HEK293 (cell line): ENCODE data around the gene KRT73.

ENCODE experiments used
- CTCF ChIA-PET: fragments of 350-600 bp; formaldehyde crosslinking; extraction: SDS; loops from one replicate; lab custom pipeline; 2021; ENCODE audit warnings: antibody characterized with exemption; lab: Yijun Ruan, JAX
- POLR2A ChIA-PET: fragments of 300-600 bp; formaldehyde crosslinking; extraction: SDS; loops from one replicate; lab custom pipeline; 2020; ENCODE audit warnings: antibody characterized with exemption, inconsistent platforms; lab: Yijun Ruan, JAX
- H3K27ac ChIP-seq: fragments of 200-500 bp; sonication (Bioruptor generic); 2 replicates; pipeline ENCODE4 v1.5.1; 2014; ENCODE audit warnings: low read depth, low read length, control low read depth, inconsistent platforms; ENCODE audit errors: extremely low read depth
- H3K36me3 ChIP-seq, 2 experiments: fragments of 200-500 bp in 1 of 2; sonication (Bioruptor generic) in 1 of 2; 1 replicate in 1 of 2; 2 replicates in 1 of 2; pipeline ENCODE4 v1.5.1; 2014 to 2017; ENCODE audit warnings: inconsistent platforms in 2 of 2, low read length in 2 of 2; ENCODE audit not compliant: control insufficient read depth in 2 of 2, insufficient read depth in 1 of 2
- H3K4me1 ChIP-seq: fragments of 200-500 bp; sonication (Bioruptor generic); 2 replicates; pipeline ENCODE4 v1.5.1; 2014; ENCODE audit warnings: mild to moderate bottlenecking, low read length, inconsistent platforms; ENCODE audit not compliant: control insufficient read depth, insufficient read depth
- H3K4me3 ChIP-seq: 2 replicates; pipeline ENCODE4 v1.5.1; 2011; ENCODE audit warnings: low read depth, mild to moderate bottlenecking, control low read depth, low read length, moderate library complexity
- H3K9me3 ChIP-seq: fragments of 200-500 bp; sonication (Bioruptor generic); 2 replicates; pipeline ENCODE4 v1.5.1; 2014; ENCODE audit warnings: low read depth, low read length, inconsistent platforms; ENCODE audit not compliant: control insufficient read depth, insufficient read depth
- GFI1B ChIP-seq: fragments of 450-650 bp; formaldehyde crosslinking; IDR thresholded peaks from 2 replicates; pipeline ENCODE4 v1.5.1; 2016; ENCODE audit warnings: missing biosample characterization, missing genetic modification characterization
- HOXD13 ChIP-seq: sonication (generic); formaldehyde crosslinking; IDR thresholded peaks from 2 replicates; pipeline ENCODE4 v1.8.0; 2022; ENCODE audit warnings: missing genetic modification reagents, borderline replicate concordance
- KLF16 ChIP-seq: fragments of 450-650 bp; formaldehyde crosslinking; IDR thresholded peaks from 2 replicates; pipeline ENCODE4 v1.5.1; 2017; ENCODE audit warnings: missing biosample characterization, missing genetic modification characterization
- ZBTB7A ChIP-seq: fragments of 450-650 bp; formaldehyde crosslinking; IDR thresholded peaks from 2 replicates; pipeline ENCODE4 v1.5.1; 2016; ENCODE audit warnings: low read depth, missing biosample characterization, missing genetic modification characterization
- ZFHX2 ChIP-seq: fragments of 450-650 bp; formaldehyde crosslinking; conservative IDR thresholded peaks from 2 replicates; pipeline ENCODE4 v1.5.1; 2016; ENCODE audit warnings: missing biosample characterization, missing genetic modification characterization
- ZFP41 ChIP-seq: fragments of 450-650 bp; formaldehyde crosslinking; IDR thresholded peaks from 2 replicates; pipeline ENCODE4 v1.5.1; 2016; ENCODE audit warnings: missing biosample characterization, missing genetic modification characterization, borderline replicate concordance
- ZNF10 ChIP-seq: fragments of 450-650 bp; formaldehyde crosslinking; IDR thresholded peaks from 2 replicates; pipeline ENCODE4 v1.5.1; 2017; ENCODE audit warnings: missing biosample characterization, missing genetic modification characterization
- ZNF133 ChIP-seq: fragments of 450-650 bp; formaldehyde crosslinking; IDR thresholded peaks from 2 replicates; pipeline ENCODE4 v1.5.1; 2016; ENCODE audit warnings: missing biosample characterization, missing genetic modification characterization
- ZNF138 ChIP-seq: fragments of 450-650 bp; formaldehyde crosslinking; IDR thresholded peaks from 2 replicates; pipeline ENCODE4 v1.5.1; 2016; ENCODE audit warnings: missing biosample characterization, missing genetic modification characterization, borderline replicate concordance
- ZNF140 ChIP-seq: fragments of 450-650 bp; formaldehyde crosslinking; IDR thresholded peaks from 2 replicates; pipeline ENCODE4 v1.5.1; 2016; ENCODE audit warnings: missing biosample characterization, missing genetic modification characterization
- ZNF146 ChIP-seq: fragments of 450-650 bp; formaldehyde crosslinking; IDR thresholded peaks from 2 replicates; pipeline ENCODE4 v1.5.1; 2016; ENCODE audit warnings: missing biosample characterization, missing genetic modification characterization
- ZNF169 ChIP-seq: fragments of 450-650 bp; formaldehyde crosslinking; IDR thresholded peaks from 2 replicates; pipeline ENCODE4 v1.5.1; 2016; ENCODE audit warnings: missing biosample characterization, missing genetic modification characterization
- ZNF416 ChIP-seq: fragments of 450-650 bp; formaldehyde crosslinking; IDR thresholded peaks from 2 replicates; pipeline ENCODE4 v1.5.1; 2016; ENCODE audit warnings: missing biosample characterization, missing genetic modification characterization
- ZNF514 ChIP-seq: fragments of 450-650 bp; formaldehyde crosslinking; IDR thresholded peaks from 2 replicates; pipeline ENCODE4 v1.5.1; 2016; ENCODE audit warnings: missing biosample characterization, missing genetic modification characterization
- ZNF521 ChIP-seq: fragments of 450-650 bp; formaldehyde crosslinking; IDR thresholded peaks from 2 replicates; pipeline ENCODE4 v1.5.1; 2017; ENCODE audit warnings: missing biosample characterization, mild to moderate bottlenecking, missing genetic modification characterization
- ZNF560 ChIP-seq: fragments of 450-650 bp; formaldehyde crosslinking; IDR thresholded peaks from 2 replicates; pipeline ENCODE4 v1.5.1; 2017; ENCODE audit warnings: missing biosample characterization, missing genetic modification characterization, borderline replicate concordance
- ZNF585B ChIP-seq: fragments of 450-650 bp; formaldehyde crosslinking; IDR thresholded peaks from 2 replicates; pipeline ENCODE4 v1.5.1; 2016; ENCODE audit warnings: missing biosample characterization, missing genetic modification characterization
- ZNF596 ChIP-seq: fragments of 450-650 bp; IDR thresholded peaks from 2 replicates; pipeline ENCODE4 v1.5.0; 2018; ENCODE audit warnings: missing biosample characterization, mild to moderate bottlenecking, missing genetic modification characterization, moderate library complexity
- ZNF600 ChIP-seq: fragments of 450-650 bp; formaldehyde crosslinking; IDR thresholded peaks from 2 replicates; pipeline ENCODE4 v1.5.1; 2016; ENCODE audit warnings: missing biosample characterization, missing genetic modification characterization
- ZNF621 ChIP-seq: fragments of 450-650 bp; formaldehyde crosslinking; IDR thresholded peaks from 2 replicates; pipeline ENCODE4 v1.5.1; 2017; ENCODE audit warnings: missing biosample characterization, missing genetic modification characterization
- ZNF660 ChIP-seq: fragments of 450-650 bp; IDR thresholded peaks from 2 replicates; pipeline ENCODE4 v1.5.1; 2018; ENCODE audit warnings: missing biosample characterization, mild to moderate bottlenecking, missing genetic modification characterization
- ZNF701 ChIP-seq: fragments of 450-650 bp; formaldehyde crosslinking; IDR thresholded peaks from 2 replicates; pipeline ENCODE4 v1.5.1; 2016; ENCODE audit warnings: missing biosample characterization, missing genetic modification characterization
- ZNF777 ChIP-seq: fragments of 450-650 bp; formaldehyde crosslinking; IDR thresholded peaks from 2 replicates; pipeline ENCODE4 v1.5.1; 2017; ENCODE audit warnings: missing biosample characterization, missing genetic modification characterization, borderline replicate concordance
- ZNF791 ChIP-seq: fragments of 450-650 bp; formaldehyde crosslinking; IDR thresholded peaks from 2 replicates; pipeline ENCODE4 v1.5.1; 2016; ENCODE audit warnings: missing biosample characterization, missing genetic modification characterization
- ZNF792 ChIP-seq: fragments of 450-650 bp; formaldehyde crosslinking; IDR thresholded peaks from 2 replicates; pipeline ENCODE4 v1.5.1; 2016; ENCODE audit warnings: missing biosample characterization, missing genetic modification characterization
- TF ChIP-seq, protein P1 (sequence below): fragments of 450-650 bp; formaldehyde crosslinking; IDR thresholded peaks from 2 replicates; pipeline ENCODE4 v1.5.1; 2016; ENCODE audit warnings: missing biosample characterization, missing genetic modification characterization
- TF ChIP-seq, protein P2 (sequence below): fragments of 450-650 bp; formaldehyde crosslinking; IDR thresholded peaks from 2 replicates; pipeline ENCODE4 v1.5.1; 2017; ENCODE audit warnings: missing biosample characterization, missing genetic modification characterization
- TF ChIP-seq, protein P3 (sequence below): fragments of 450-650 bp; formaldehyde crosslinking; IDR thresholded peaks from 2 replicates; pipeline ENCODE4 v1.5.1; 2017; ENCODE audit warnings: missing biosample characterization, missing genetic modification characterization
- TF ChIP-seq, protein P4 (sequence below): fragments of 450-650 bp; formaldehyde crosslinking; IDR thresholded peaks from 2 replicates; pipeline ENCODE4 v1.5.1; 2016; ENCODE audit warnings: missing biosample characterization, missing genetic modification characterization
- TF ChIP-seq, protein P5 (sequence below): fragments of 450-650 bp; formaldehyde crosslinking; optimal IDR thresholded peaks from 2 replicates; pipeline ENCODE3; 2016; ENCODE audit warnings: missing biosample characterization, mild to moderate bottlenecking, missing genetic modification characterization
- TF ChIP-seq, protein P6 (sequence below): fragments of 450-650 bp; IDR thresholded peaks from 2 replicates; pipeline ENCODE4 v1.5.1; 2018; ENCODE audit warnings: missing biosample characterization, mild to moderate bottlenecking, missing genetic modification characterization

Gene KRT73

DNA sequence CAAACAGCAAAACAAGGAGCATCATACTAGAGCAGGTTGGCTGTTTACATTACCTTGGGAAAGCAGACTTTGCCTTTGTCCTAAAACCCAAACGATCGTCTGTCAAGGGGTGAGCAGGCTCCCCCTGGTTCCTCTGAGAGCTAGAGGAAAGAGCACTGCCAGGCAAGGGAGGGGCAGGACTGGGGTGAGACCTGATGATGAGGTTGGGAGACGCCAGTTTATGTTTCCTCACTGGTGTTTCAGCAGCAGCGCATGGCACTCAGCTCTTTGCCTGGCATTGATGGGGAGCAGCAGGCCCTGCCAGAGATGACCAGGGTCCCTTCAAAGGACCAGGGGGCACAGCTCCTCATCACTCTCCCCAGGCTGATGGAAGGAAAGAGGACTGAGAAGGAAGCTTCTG, 41.6 kb upstream of the KRT73 start:
- Histone ChIP-seq H3K36me3 (no peaks in the 10 kb centered on the region), H3K4me1 (no peaks in the 10 kb centered on the region), H3K27ac (no peak overlapping the region), H3K4me3 (no peak overlapping the region), H3K9me3 (no peaks in the 10 kb centered on the region)
- TF ChIP-seq ZNF585B (tag by site-specific recombination) = no peak
- no peak for TF ChIP-seq ZNF600 (tag by site-specific recombination)
- TF ChIP-seq, protein P1, sequence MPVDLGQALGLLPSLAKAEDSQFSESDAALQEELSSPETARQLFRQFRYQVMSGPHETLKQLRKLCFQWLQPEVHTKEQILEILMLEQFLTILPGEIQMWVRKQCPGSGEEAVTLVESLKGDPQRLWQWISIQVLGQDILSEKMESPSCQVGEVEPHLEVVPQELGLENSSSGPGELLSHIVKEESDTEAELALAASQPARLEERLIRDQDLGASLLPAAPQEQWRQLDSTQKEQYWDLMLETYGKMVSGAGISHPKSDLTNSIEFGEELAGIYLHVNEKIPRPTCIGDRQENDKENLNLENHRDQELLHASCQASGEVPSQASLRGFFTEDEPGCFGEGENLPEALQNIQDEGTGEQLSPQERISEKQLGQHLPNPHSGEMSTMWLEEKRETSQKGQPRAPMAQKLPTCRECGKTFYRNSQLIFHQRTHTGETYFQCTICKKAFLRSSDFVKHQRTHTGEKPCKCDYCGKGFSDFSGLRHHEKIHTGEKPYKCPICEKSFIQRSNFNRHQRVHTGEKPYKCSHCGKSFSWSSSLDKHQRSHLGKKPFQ = no peak
- TF ChIP-seq ZNF521 (tag by site-specific recombination) = no peak
- no peak for TF ChIP-seq KLF16
- no peak for TF ChIP-seq ZNF596 (tag by site-specific recombination)
- TF ChIP-seq ZNF169 (tag by site-specific recombination) = no peak
- TF ChIP-seq ZNF560 = no peak
- TF ChIP-seq ZNF701 (tag by site-specific recombination) = no peak
- TF ChIP-seq ZNF146 (tag by site-specific recombination) = no peak
- TF ChIP-seq ZNF133 (tag by site-specific recombination) = no peak
- TF ChIP-seq HOXD13 = no peak
- no peak for TF ChIP-seq ZNF140 (tag by site-specific recombination)
- TF ChIP-seq ZNF621 (tag by site-specific recombination) = no peak
- TF ChIP-seq ZBTB7A (tag by site-specific recombination) = no peak
- TF ChIP-seq ZNF792 = no peak
- TF ChIP-seq ZNF777 = no peak
- TF ChIP-seq, protein P2, sequence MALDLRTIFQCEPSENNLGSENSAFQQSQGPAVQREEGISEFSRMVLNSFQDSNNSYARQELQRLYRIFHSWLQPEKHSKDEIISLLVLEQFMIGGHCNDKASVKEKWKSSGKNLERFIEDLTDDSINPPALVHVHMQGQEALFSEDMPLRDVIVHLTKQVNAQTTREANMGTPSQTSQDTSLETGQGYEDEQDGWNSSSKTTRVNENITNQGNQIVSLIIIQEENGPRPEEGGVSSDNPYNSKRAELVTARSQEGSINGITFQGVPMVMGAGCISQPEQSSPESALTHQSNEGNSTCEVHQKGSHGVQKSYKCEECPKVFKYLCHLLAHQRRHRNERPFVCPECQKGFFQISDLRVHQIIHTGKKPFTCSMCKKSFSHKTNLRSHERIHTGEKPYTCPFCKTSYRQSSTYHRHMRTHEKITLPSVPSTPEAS = no peak
- TF ChIP-seq, protein P3, sequence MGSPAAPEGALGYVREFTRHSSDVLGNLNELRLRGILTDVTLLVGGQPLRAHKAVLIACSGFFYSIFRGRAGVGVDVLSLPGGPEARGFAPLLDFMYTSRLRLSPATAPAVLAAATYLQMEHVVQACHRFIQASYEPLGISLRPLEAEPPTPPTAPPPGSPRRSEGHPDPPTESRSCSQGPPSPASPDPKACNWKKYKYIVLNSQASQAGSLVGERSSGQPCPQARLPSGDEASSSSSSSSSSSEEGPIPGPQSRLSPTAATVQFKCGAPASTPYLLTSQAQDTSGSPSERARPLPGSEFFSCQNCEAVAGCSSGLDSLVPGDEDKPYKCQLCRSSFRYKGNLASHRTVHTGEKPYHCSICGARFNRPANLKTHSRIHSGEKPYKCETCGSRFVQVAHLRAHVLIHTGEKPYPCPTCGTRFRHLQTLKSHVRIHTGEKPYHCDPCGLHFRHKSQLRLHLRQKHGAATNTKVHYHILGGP = no peak
- TF ChIP-seq ZNF10 (tag by site-specific recombination) = no peak
- ChIA-PET POLR2A (no interaction called here), CTCF (no interaction called here)

DNA sequence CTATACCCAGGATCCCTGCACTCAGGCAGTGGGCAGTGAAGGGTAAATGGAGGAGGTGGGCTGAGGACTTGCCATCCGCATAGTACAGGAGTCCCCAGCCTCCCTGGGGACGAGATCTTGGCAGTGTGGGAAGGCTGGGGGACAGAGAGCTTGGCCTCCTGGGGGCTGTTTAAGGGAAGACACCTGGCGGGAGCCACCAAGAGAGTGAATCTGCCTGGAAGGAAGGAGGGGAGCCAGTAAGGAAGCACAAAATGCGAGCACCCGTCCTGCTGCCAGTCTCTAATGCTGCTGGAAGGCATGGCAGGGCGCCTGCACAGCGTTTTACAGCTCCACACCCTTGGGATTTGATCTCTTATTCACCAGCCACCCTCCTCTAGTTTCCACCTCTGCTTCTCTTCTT, 41.0 kb upstream of the KRT73 start:
- Histone ChIP-seq H3K4me1 (no peaks in the 10 kb centered on the region), H3K9me3 (no peaks in the 10 kb centered on the region)
- no peak for TF ChIP-seq ZNF660
- TF ChIP-seq, protein P4, sequence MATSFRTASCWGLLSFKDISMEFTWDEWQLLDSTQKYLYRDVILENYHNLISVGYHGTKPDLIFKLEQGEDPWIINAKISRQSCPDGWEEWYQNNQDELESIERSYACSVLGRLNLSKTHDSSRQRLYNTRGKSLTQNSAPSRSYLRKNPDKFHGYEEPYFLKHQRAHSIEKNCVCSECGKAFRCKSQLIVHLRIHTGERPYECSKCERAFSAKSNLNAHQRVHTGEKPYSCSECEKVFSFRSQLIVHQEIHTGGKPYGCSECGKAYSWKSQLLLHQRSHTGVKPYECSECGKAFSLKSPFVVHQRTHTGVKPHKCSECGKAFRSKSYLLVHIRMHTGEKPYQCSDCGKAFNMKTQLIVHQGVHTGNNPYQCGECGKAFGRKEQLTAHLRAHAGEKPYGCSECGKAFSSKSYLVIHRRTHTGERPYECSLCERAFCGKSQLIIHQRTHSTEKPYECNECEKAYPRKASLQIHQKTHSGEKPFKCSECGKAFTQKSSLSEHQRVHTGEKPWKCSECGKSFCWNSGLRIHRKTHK (tag by site-specific recombination) = no peak
- no peak for TF ChIP-seq ZNF138 (tag by site-specific recombination)
- no peak for TF ChIP-seq ZNF791 (tag by site-specific recombination)
- no peak for TF ChIP-seq ZFP41 (tag by site-specific recombination)
- no peak for TF ChIP-seq GFI1B
- TF ChIP-seq ZNF560 = no peak
- TF ChIP-seq ZNF514 (tag by site-specific recombination) = no peak
- TF ChIP-seq, protein P5, sequence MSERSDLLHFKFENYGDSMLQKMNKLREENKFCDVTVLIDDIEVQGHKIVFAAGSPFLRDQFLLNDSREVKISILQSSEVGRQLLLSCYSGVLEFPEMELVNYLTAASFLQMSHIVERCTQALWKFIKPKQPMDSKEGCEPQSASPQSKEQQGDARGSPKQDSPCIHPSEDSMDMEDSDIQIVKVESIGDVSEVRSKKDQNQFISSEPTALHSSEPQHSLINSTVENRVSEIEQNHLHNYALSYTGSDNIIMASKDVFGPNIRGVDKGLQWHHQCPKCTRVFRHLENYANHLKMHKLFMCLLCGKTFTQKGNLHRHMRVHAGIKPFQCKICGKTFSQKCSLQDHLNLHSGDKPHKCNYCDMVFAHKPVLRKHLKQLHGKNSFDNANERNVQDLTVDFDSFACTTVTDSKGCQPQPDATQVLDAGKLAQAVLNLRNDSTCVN = no peak
- no peak for TF ChIP-seq ZNF416 (tag by site-specific recombination)
- TF ChIP-seq, protein P6, sequence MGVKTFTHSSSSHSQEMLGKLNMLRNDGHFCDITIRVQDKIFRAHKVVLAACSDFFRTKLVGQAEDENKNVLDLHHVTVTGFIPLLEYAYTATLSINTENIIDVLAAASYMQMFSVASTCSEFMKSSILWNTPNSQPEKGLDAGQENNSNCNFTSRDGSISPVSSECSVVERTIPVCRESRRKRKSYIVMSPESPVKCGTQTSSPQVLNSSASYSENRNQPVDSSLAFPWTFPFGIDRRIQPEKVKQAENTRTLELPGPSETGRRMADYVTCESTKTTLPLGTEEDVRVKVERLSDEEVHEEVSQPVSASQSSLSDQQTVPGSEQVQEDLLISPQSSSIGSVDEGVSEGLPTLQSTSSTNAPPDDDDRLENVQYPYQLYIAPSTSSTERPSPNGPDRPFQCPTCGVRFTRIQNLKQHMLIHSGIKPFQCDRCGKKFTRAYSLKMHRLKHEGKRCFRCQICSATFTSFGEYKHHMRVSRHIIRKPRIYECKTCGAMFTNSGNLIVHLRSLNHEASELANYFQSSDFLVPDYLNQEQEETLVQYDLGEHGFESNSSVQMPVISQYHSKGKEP = no peak
- no peak for TF ChIP-seq ZFHX2 (tag by site-specific recombination)
- TF ChIP-seq, all 188 proteins: peak for 0
- H3K36me3 ChIP-seq = no peaks in the 10 kb centered on the region
- H3K4me3 ChIP-seq = no peak overlapping the region
- H3K27ac ChIP-seq = no peak overlapping the region
- ChIA-PET POLR2A (no interaction called here), CTCF (no interaction called here)
